GM10266 (cell line): Measurements from ENCODE around the gene FILIP1L.

Experiments used
- DNase-seq: peaks from one replicate; pipeline ENCODE4 v3.0.0; 2012; ENCODE audit errors: extremely low spot score
- CTCF ChIP-seq: IDR thresholded peaks from 2 replicates; pipeline ENCODE4 v1.5.1; 2012; ENCODE audit warnings: mild to moderate bottlenecking, low read depth; ENCODE audit not compliant: control insufficient read depth, insufficient read depth; ENCODE audit errors: missing control alignments

Gene FILIP1L

GRCh38 chr3:99861216-99861615, 253.1 kb downstream of the FILIP1L start:
- no peak for TF ChIP-seq CTCF
- DNase-seq = no peak

- no peak for DNase-seq
- TF ChIP-seq CTCF = no peak
These were observed 254.5 kb downstream of the FILIP1L start for GRCh38 chr3:99859825-99860224.

- DNase-seq = no peak
- TF ChIP-seq CTCF = no peak
These were observed 255.8 kb downstream of the FILIP1L start for GRCh38 chr3:99858469-99858868.

GRCh38 chr3:99857278-99857677, 257.0 kb downstream of the FILIP1L start:
- no peak for TF ChIP-seq CTCF
- DNase-seq = no peak

- no peak for DNase-seq
- TF ChIP-seq CTCF = no peak
These were observed 257.7 kb downstream of the FILIP1L start for GRCh38 chr3:99856437-99857220.

GRCh38 chr3:99855900-99856299, 258.4 kb downstream of the FILIP1L start:
- DNase-seq = no peak
- TF ChIP-seq CTCF = no peak

- no peak for DNase-seq
- TF ChIP-seq CTCF = no peak
These were observed 259.5 kb downstream of the FILIP1L start for GRCh38 chr3:99854756-99855298.
